ENCODE data around the gene CCR1.

The CCR1 gene

GRCh38 chr3:46208167-46208704 is at the start of gene CCR1:
Gene CCR1, minus strand, starts transcription at chr3:46208313. Its CDS starts 4,000 bp downstream, at chr3:46204313.
- TF ChIP-seq POLR2A (IDR thresholded peaks at IDR 0.05; ENCODE audit: low read depth, low read length), result no peak
- DNase-seq (ENCODE audit: insufficient read length, low spot score) (no peak), FAIRE-seq (no peak)

- DNase-seq (ENCODE audit: insufficient read length, low spot score) (no peak), FAIRE-seq (no peak)
- no peak for TF ChIP-seq POLR2A (IDR thresholded peaks at IDR 0.05; ENCODE audit: low read depth, low read length)
Observed at GRCh38 chr3:46252980-46253379, 44.9 kb upstream of the CCR1 start.

GRCh38 chr3:46245146-46245545 is 37.0 kb upstream of the CCR1 start:
- no peak for FAIRE-seq
- TF ChIP-seq POLR2A (IDR thresholded peaks at IDR 0.05; ENCODE audit: low read depth, low read length), result no peak
- DNase-seq (ENCODE audit: insufficient read length, low spot score), result no peak

DNA sequence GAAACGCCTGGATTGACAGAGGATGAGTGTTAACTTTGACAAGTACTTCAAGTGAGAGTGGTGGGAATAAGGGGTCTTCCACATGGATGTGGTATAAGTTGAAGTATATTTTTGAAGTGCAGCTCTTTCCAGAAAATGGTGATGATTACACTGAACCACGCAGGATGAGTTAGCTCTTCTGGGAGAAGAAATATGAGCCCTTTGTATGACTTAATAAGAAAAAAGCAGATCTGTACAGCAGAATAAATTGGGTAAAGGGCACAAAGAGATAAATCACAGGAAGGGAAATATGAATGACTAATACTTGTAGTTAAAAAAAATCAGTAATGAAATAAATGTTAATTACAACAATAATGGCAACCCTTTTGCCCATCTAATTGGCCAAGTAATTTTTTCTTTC is 35.4 kb upstream of the CCR1 start:
- DNase-seq (ENCODE audit: insufficient read length, low spot score) (no peak), FAIRE-seq (no peak)
- no peak for TF ChIP-seq POLR2A (IDR thresholded peaks at IDR 0.05; ENCODE audit: low read depth, low read length)

DNA sequence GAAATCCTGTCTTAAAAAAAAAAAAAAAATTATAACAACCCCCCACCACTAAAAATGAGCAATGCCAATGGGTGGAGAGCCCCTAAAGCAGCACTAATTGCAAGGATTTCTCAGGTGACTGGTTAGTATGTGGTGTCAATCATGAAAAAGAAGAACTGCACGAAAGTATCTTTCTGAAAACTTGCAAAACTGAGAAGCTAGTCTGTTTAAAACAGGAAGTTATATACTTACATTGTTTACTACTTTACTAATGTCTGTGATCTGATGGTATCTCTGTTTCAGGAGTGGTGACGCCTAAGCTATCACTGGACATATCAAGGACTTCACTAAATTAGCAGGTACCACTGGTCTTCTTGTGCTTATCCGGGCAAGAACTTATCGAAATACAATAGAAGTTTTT is 34.0 kb upstream of the CCR1 start, which contains the start of gene CCR3:
Gene CCR3 (plus strand): TSS at position 341 of the 400 bp plus-strand sequence. CDS start 22,699 bp downstream, outside the sequence.
- DNase-seq (ENCODE audit: insufficient read length, low spot score), result no peak
- no peak for TF ChIP-seq POLR2A (IDR thresholded peaks at IDR 0.05; ENCODE audit: low read depth, low read length)
- no peak for FAIRE-seq

DNA sequence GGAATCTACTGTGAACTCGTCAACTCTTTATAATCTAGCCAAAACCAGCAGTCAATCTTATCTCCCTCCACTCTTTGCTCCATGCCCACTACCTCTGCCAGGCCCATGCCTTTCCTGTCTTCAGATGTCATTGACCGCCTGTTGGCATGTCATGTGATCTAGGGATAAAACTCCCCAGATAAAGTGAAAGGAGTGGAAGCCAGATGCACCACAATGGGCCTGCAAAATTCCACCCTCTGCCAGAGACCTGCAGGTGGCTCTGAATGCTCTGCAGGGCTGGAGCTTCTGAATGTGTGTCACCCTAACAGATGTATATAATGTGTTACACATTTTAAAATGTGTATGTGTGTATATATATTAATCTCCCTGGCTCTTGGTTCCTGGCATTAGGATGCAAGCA is 31.8 kb upstream of the CCR1 start:
- FAIRE-seq, result no peak
- TF ChIP-seq POLR2A (IDR thresholded peaks at IDR 0.05; ENCODE audit: low read depth, low read length), result no peak
- DNase-seq (ENCODE audit: insufficient read length, low spot score), result no peak

GRCh38 chr3:46239301-46239938 is 31.3 kb upstream of the CCR1 start:
- TF ChIP-seq POLR2A (IDR thresholded peaks at IDR 0.05; ENCODE audit: low read depth, low read length), result no peak
- FAIRE-seq (no peak), DNase-seq (ENCODE audit: insufficient read length, low spot score) (no peak)

DNA sequence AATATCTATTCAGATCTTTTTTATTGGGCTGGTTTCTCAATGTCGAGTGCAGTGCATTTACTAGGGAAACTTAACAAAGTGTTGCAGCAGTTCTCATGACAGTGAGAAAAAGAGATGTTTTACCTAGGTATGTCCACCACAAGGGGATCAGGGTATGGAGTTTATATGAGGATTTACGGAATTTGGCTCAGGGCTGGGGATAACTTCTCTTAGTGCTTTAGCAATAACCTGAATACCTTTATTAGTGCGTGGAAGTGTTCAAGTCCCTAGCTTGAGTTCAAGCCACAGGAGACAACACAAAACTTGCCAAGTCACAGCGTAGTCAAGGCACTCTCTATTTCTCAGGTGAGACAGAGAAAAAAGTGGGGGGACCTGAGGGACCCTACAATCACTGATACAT is 30.3 kb upstream of the CCR1 start:
- TF ChIP-seq POLR2A (IDR thresholded peaks at IDR 0.05; ENCODE audit: low read depth, low read length), result no peak
- DNase-seq (ENCODE audit: insufficient read length, low spot score) (no peak), FAIRE-seq (no peak)

GRCh38 chr3:46236294-46237054 is 28.4 kb upstream of the CCR1 start:
- DNase-seq (ENCODE audit: insufficient read length, low spot score), result no peak
- no peak for FAIRE-seq
- TF ChIP-seq POLR2A (IDR thresholded peaks at IDR 0.05; ENCODE audit: low read depth, low read length), result no peak

DNA sequence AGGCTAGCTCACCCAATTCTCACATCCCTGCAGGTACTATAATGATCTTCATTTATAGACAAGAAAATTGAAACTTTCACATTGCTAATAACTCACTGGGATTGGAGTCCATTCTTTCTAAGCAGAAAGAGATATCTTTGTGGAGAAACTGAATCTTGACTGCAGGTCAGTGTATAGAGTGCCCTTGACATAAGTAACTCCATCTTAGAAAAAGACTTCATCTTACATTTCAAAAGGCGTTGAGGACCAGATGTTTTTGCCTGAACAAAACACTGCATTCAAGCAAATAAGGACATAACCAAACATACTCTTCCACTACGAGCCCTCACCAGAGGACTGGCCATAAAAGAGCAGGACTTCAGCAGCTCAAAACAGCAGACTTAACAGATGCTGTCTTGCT is 27.3 kb upstream of the CCR1 start:
- DNase-seq (ENCODE audit: insufficient read length, low spot score) (no peak), FAIRE-seq (no peak)
- no peak for TF ChIP-seq POLR2A (IDR thresholded peaks at IDR 0.05; ENCODE audit: low read depth, low read length)

GRCh38 chr3:46233194-46233593 is 25.1 kb upstream of the CCR1 start:
- no peak for TF ChIP-seq POLR2A (IDR thresholded peaks at IDR 0.05; ENCODE audit: low read depth, low read length)
- no peak for DNase-seq (ENCODE audit: insufficient read length, low spot score)
- FAIRE-seq, result no peak

DNA sequence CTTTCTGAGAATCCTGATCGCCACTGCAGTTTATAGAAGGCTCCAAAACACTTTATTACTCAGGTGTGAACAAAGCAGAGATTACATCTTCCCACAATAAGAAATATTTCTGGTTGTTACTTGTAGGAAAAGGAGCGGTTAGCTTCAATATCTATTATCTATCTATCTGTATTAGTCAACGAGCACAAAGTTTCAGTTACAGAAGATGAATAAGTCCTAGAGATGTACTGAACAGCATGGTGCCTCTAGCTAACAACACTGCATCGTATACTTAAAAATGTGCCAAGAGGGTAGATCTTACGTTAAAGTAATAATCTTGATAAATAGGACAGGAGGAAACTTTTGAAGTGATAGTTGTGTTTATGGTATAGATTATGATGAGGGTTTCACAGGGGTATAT is 23.2 kb upstream of the CCR1 start:
- TF ChIP-seq POLR2A (IDR thresholded peaks at IDR 0.05; ENCODE audit: low read depth, low read length), result no peak
- FAIRE-seq (no peak), DNase-seq (ENCODE audit: insufficient read length, low spot score) (no peak)

DNA sequence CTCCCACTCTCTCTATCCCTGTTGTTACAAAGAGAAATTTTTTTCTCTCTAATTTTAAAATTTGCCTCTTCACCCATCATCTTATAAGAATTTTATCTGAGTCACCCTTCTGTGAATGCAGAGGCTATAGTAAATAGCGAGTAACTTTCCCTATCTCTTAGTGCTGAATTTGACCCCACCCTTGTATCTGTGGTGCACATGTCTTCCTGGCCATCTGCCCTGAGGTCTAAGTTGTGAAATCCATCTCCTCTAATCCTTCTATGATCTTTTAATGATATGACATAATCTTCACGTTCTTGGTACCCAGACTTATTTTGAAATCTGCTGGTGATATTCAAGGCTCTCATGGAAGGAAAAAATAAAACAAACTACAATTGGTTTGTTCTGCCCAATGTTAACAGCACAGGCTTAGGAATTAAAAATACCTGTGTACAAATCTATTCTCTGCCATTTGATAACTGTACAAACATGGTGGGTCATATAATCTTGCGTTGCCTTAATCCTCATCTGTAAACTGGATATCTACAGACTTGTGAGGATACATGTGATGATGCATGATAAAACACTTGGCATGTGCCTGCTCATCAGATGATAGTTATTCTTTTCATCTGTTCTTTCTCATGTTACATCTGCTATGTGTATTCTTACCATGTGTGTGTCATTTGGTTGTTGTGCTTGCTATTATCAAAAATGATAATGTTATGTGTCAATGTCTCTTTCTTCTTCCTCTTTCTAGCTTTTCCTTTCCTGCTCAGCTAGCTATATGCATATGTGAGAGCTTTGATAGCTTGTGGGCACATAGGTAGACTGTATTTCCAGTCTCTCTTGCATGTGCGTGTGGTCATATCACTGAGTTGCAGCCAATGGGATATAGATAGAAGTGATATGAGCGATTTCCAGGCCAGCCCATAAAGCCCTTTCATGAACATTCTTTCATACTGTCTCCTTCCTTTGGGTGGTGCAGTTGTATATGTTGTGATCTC is 20.4 kb upstream of the CCR1 start:
- peak; percentile 61 for FAIRE-seq

More for the DNA sequence above, 20.4 kb upstream of the CCR1 start:
- TF ChIP-seq POLR2A (IDR thresholded peaks at IDR 0.05; ENCODE audit: low read depth, low read length), result no peak
- DNase-seq (ENCODE audit: insufficient read length, low spot score), result no peak
